NCI-H2196 treated with DMSO at 0.1 percent for 48 hours (cell line): Measurements from ENCODE around the gene HHIP.

Experiments
- DNase-seq: peaks from one replicate; lab custom pipeline; 2025; ENCODE audit not compliant: unreplicated experiment; lab: John Stamatoyannopoulos, UW

Gene HHIP, protein sequence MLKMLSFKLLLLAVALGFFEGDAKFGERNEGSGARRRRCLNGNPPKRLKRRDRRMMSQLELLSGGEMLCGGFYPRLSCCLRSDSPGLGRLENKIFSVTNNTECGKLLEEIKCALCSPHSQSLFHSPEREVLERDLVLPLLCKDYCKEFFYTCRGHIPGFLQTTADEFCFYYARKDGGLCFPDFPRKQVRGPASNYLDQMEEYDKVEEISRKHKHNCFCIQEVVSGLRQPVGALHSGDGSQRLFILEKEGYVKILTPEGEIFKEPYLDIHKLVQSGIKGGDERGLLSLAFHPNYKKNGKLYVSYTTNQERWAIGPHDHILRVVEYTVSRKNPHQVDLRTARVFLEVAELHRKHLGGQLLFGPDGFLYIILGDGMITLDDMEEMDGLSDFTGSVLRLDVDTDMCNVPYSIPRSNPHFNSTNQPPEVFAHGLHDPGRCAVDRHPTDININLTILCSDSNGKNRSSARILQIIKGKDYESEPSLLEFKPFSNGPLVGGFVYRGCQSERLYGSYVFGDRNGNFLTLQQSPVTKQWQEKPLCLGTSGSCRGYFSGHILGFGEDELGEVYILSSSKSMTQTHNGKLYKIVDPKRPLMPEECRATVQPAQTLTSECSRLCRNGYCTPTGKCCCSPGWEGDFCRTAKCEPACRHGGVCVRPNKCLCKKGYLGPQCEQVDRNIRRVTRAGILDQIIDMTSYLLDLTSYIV

DNA sequence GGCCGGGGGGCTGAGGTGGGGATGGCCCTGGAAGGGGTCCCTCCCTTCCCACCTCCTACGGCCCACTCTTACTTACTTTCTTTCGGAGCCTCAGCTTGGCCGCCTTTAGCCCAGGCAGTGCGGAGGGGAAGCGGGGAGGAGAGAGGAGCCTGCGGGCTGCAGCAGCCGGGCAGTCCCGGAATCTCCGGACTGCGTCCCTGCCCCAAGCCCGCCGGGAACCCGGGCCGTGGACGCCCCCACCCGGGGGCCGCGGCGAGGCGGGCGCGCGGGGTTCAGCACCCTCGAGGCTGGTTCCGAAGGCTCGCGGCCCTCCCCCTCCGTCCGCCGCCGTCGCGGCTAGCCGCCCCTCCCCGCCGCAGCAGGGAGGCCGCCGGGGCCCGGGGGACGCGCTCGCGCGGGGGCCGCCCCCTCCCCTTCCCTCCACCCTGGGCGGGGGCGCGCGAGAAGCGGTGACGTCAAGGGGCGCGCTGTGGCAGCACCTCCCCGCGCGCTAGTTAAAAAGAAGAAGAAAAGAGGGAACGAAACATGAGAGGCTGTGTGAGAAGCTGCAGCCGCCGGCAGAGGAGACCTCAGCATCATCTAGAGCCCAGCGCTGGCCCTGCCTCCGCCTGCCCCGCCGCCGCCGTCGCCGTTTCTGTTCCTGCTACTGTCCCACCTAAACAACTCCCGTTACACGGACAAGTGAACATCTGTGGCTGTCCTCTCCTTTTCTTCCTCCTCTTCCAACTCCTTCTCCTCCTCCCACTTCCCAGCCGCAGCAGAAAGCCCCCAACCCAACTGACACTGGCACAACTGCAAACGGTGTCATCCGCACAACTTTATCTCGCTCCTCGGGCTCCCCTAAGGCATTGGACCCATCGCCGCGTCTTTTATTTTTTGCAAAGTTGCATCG, at the start of gene HHIP:
Gene HHIP (plus strand): TSS at position 526 of the 892 bp plus-strand sequence. CDS start 520 bp downstream, outside the sequence.
- DNase-seq = no peak

DNA sequence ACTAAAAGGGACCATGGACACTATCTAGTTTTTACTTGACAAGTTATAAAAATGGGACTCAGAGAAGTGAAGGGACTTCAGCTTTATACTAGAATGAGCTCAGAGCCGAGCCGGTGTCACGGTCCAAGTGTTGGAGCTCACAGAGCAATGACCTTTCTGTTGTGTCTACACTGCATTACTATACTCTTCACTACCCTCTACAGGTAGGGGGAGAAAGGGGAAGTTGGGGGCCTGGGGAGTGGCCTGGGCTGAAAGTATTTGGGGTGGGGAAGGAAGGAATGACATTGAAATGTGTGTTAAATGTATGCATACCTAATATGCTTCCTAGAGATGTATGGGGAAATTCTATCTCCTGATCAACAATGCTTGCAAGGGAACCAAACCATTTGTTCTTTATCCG, 48.8 kb upstream of the HHIP start:
- DNase-seq = no peak

DNA sequence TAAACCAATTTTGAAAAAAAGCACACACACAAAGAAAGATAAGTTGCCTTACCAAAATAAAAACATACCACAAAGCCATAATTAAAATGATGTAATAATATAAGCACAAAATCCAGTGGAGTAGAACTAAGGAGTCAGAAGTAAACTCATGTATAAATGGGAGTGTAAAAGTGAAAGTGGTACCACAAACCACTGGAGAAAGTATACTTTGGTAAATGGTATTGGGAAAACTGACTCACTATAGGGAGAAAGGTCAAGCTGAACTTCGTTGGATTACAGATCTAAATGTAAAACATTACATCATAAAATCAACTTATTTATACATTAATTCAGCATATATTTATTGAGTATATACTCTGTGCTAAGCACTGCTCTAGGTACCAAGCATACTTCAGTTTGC, 46.3 kb upstream of the HHIP start:
- no peak for DNase-seq

DNA sequence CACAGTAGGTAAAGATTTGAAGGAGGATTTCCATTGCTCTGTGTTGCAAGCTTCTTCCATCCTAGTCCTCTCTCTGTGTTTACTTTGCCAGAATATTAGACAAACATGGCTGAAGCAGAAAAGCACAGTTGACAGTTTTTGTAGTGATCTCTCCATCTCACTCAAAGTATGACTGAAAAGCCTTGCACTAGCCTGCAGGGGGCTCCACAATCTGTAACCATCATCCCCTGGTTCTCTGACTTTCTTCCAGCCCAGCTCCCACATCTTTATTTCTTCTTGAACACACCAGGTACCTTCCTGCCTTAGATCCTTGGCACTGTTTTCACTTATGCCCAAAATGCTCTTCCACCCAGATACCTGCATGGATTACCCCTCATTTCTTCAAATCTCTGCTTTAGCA, 34.1 kb upstream of the HHIP start:
- DNase-seq = no peak

DNA sequence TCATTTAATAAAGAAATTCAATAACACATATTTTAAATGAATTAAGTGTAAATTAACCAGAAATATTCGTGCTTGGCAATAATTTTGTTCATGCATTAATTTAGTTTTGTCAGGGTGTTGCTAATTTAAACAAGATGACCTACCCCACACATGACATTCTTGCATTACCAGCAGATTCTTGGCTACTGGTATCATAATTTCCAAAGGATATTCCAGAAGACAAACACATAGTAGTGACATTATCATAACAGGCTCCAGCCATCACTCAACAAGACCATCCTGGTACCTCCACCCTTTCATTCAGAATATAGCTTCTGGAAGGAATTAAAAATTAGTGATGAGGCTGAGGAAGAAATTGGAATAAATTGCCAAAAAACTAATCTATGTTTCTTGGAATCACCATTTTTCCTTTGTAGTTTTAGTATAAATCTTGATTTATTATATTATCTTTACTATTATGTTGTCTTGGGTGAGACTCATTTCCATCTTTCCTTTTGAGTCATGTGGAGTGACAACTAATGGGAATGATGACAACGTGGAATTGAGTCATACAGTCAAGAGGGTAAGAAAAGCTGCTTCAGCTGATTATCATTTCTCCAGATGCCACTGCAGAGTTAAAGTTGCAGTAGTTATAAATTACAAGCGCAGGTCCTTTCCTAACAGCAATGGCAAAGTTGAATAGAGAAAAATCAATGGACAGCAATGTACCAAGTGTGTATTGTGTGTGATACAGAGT, 30.9 kb upstream of the HHIP start:
- no peak for DNase-seq

DNA sequence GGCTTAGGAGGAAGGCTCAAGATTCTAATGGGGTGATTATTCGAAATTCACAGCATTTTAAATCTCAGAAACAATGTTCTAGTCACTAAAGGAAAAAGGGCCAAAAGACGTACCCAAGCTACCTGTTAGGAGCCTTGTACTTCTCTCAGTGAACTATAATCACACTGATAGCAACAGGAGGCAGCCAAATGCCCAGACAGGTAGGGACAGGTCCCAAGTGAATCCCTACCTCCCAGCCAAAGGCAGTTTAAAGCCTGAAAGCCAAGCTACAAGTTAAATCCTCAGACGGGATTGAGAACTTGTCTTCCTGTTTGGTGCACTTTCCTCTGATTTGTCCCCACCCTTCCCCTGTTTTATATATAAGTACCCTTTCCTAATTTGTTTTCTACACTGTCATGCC, 24.3 kb upstream of the HHIP start:
- no peak for DNase-seq

DNA sequence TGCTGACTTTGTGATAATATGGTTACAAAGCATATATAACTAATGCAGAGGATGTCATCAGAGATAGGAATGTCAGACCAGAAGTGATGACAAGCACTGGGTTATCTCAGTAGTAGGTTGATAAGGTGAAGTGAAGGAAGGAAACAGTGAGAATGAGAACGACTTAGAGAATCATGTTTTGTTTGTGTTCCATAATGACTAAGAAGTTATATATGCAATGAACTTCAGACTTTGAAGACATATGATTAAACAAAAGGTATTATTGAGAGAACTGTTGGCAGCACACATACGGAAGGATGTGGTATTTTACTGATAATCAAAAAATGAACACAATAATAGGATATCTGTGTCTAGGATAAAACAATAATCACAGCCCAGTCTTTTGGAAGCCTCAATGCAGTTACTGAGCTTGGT, 18.3 kb upstream of the HHIP start:
- DNase-seq = no peak

DNA sequence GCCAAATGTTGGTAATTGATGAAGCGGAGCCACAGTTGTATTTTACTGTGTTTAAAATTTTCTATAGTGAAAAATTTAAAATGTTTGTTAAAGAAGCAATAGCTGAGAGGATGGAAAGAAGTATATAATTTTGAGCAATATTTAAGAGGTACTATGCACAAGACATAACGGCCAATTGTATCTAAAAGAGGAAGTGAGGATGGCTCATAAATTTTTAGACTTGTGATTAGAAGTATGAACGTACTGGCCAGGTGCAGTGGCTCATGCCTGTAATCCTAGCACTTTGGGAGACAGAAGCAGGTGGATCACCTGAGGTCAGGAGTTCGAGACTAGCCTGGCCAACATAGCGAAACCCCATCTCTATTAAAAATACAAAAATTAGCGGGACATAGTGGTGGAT, 12.7 kb upstream of the HHIP start:
- DNase-seq = no peak

DNA sequence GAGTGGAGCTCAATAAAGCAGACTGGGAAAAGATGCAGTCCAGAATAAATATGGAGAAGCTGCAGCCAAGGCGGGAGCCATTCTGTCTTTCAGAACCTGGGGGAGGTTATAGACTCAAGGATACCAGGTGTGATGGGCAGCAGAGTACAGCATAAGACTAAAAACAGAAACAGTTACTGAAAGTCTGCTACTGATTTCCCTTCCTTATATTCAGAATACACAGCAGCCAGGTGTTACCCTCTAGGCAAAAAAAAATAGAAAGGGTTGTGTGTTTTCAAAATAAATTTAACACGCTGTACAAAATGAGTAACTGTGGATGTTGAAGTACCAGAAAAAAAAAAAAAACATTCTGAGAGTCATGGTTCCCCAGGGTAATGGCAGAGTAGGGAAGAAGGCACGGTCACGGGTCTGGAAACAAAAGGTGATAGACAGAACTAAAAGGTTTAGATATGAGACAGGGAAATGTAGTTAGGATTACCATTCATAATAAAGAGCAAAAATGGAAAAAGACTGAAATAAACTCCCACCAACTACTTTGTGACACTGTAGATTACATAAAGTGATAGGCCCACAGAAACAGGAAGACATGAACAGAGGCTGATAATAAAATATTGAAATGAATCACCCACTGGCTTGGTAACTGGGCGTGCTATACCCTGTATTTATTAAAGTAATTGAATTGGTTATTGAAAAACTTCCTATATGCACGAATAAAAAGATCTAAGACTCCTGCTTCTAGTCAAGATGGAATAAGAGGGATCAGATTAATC, 10.8 kb upstream of the HHIP start:
- no peak for DNase-seq

DNA sequence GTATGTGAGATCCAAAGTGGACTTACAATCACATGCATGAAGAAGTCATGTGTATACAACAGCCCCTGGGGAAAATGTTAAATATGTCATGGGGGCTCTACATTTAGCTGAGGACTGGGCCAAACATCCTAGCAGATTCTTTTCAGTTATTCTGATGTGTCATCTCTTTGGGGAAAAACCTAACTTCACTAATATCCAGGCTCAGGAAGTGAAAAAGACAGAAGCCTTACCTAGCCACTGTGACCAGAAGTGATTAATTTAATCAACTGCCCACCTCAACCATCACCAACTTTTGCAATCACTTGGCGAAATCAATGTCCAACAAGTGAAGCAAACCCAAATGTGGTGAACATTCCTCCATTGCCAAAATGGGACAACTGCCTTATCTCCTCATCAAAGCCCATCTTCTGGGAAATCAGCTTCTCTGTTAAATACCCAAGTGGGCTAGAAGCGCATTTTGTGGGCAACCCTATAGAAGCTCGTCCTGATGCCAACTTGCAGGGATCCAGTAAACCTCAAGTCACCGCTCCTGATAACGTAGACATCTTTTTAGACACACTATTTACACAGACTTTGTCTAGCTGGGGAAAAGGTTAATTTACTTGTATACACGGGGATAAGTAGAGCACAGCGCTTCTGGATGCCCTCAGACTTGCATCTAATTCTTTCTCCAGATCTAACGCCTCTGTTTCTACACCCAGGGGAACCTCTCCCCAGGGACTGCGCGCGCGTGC, 1.4 kb upstream of the HHIP start:
- no peak for DNase-seq

DNA sequence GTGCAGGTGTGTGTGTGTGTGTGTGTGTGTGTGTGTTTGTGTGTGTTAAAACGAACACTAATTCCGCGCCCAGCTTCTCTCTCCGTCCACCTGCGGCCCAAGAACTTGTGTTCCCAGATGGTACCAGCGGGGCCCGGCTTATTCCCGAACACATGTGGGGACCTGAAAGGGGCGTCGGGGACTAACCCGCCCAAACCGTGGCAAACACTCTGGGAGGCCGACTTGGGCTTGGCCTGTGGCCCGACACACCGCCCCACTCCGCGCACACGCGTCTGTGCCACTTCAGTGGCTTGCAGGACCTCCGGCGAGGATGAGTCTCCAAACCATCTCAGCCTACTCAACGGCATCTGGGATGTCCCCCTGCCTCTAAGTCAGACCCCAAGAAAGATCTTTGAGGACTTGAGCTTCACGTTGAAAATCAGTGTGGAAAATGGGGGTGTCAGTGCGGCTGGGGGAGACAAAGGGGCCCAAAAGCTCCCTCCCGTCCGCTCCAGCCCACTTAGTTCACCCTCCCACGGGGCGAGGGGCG, 790 bp upstream of the HHIP start:
- no peak for DNase-seq

DNA sequence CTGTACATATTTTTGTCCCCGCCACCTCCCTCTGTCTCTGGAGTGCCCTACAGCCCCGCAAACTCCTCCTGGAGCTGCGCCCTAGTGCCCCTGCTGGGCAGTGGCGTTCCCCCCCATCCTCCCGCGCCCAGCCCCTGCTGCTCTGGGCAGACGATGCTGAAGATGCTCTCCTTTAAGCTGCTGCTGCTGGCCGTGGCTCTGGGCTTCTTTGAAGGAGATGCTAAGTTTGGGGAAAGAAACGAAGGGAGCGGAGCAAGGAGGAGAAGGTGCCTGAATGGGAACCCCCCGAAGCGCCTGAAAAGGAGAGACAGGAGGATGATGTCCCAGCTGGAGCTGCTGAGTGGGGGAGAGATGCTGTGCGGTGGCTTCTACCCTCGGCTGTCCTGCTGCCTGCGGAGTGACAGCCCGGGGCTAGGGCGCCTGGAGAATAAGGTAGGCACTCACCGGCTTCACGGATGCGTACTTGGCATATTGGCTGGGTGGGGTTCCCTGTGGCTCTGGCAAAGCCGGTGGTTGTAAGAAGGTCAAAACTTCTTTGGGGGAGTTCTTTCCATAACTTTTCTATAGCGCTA, 653 bp downstream of the HHIP start:
- DNase-seq = no peak

DNA sequence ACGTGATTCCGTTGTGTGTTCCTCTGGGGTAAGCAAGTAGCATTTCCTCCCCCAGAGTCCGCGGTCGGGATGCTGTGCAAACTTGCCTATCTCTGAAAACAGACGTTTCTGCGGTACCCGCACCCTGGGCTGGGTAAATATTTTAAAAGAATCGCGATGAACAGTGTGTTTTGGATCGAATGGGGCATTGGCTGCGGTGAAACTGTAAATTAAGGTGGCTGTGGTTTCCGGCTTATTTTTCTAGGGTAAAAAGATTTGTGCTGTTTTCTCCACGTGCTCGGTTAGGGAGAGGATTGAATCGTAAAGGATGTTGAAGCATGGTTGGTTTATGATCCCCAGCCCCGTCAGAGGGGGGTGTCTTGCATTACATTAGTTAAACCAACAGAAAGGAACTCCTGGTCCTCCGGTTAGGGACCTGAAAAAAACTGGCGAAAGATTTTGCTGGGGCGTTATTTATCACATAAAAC, 1.2 kb downstream of the HHIP start:
- no peak for DNase-seq

DNA sequence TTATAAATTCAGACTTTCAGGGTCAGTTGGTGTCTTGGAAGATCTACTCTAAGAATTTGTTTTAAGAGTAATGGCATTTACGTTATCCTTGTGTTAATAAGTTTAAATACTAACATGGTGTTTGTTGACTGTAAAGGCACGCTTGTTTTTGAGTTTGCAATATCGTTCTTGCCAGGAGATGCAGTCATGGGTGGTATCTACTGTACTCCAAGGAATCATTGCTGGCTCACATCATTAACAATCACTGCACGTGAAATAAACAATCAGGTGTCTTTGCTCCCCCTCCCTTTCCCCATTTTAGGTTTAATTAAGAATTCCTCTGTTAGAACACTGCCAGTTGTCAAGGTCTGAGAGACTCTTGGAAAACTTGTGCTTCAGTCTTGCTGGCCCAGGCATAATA, 1.6 kb downstream of the HHIP start:
- DNase-seq = no peak

DNA sequence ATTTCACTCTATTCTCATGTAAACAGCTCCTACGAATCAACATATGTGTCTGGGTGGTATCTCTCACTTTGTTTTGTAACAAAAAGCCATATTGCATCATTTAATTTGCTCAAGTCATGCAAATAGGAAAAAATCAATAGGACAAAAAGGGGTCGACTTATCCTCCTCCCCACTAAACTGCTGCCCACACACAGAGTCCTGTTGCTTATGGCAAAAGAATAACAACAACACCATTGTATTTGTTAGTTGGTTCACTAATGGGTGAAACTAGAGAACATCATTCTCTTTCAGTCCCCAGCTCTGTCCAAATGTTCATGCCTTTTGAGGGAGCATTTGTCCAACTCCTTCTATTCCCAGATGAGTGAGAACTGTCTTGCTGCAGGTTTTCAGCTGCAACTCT, 2.1 kb downstream of the HHIP start:
- no peak for DNase-seq

DNA sequence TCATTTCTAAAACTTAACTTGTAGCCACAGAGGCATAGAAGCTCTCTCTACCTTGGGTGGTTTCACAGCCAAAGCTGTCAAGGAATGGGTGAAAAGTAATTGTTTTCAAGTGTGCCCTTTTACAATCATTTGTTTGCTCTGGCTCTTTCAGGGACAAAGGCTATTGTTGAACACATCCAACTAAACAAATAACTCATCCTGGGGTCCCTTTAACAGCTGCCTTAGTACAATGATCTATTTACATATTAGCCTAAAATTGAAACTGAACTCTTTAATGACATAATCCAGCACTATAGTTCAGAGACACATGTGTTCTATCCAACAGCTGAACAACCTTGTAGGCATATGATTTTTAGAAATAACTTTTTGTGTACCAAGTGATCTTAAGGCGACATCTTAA, 3.7 kb downstream of the HHIP start:
- no peak for DNase-seq

DNA sequence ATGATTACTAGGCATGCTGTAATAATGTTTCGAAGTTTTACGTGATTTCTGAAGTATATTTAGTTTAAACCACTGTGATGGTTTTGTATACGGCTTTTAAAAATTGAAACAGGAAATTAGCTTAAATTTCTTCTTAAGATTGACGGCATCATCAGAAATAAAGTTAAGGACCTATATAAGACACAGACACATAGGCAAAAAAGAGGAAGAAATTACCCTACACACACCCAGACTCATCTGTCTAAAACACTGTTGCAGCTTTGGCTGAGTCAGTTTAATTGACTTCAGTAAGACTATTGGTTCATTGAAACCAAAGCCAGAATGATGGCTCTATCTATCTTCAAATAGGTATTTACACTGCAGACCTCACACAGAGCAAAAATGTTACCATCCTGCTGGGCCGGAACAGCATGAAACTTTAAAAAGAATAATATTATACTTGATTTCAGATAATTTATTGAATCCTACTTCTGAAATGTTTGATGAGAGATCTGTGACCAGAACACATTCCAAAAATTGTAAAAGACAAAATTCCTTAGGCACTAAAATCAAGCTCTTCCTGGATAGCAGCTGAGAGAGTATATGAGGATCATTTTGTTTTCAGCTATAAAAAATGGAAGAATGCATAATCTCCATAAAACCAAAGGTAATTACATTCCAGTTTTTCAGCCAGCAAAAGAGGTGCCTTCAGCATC, 4.5 kb downstream of the HHIP start:
- no peak for DNase-seq
